Astrocyte (in vitro differentiated cells and primary cell): ENCODE results near the gene ICAM1. TPM values are rescaled to one million over a fixed set of nuclear protein-coding genes. Genes with fewer than 3 reads are reported as not detected.

Experiments used
- DNase-seq: peaks from one replicate; pipeline ENCODE4 v3.0.0-alpha.2; 2010; ENCODE audit warnings: low read depth
- FAIRE-seq: peaks from 2 replicates; lab custom pipeline; 2011; peaks lifted over from hg19 to GRCh38; lab: Jason Lieb, UNC
- H2AFZ ChIP-seq: 2 replicates; pipeline ENCODE4 v1.6.0; 2012; ENCODE audit warnings: low read depth, low read length, inconsistent platforms
- H3K27ac ChIP-seq: 2 replicates; pipeline ENCODE4 v1.5.1; 2011; ENCODE audit warnings: low read depth, low read length, inconsistent platforms
- H3K27me3 ChIP-seq: 2 replicates; pipeline ENCODE4 v1.6.0; 2011; ENCODE audit warnings: low read length, inconsistent platforms; ENCODE audit not compliant: insufficient read depth
- H3K36me3 ChIP-seq: 2 replicates; pipeline ENCODE4 v1.5.1; 2011; ENCODE audit warnings: low read length, inconsistent platforms; ENCODE audit not compliant: insufficient read depth
- H3K4me1 ChIP-seq: 2 replicates; pipeline ENCODE4 v1.5.1; 2011; ENCODE audit warnings: low read length, inconsistent platforms; ENCODE audit not compliant: insufficient read depth
- H3K4me2 ChIP-seq: 2 replicates; pipeline ENCODE4 v1.6.0; 2012; ENCODE audit warnings: low read length, inconsistent platforms
- H3K4me3 ChIP-seq: 2 replicates; pipeline ENCODE4 v1.5.1; 2011; ENCODE audit warnings: low read depth, mild to moderate bottlenecking, low read length, inconsistent platforms; ENCODE audit not compliant: insufficient read depth
- H3K79me2 ChIP-seq: 2 replicates; pipeline ENCODE4 v1.6.0; 2012; ENCODE audit warnings: mild to moderate bottlenecking, low read length, inconsistent platforms; ENCODE audit not compliant: insufficient read depth
- H3K9ac ChIP-seq: 2 replicates; pipeline ENCODE4 v1.6.0; 2012; ENCODE audit warnings: mild to moderate bottlenecking, low read length, inconsistent platforms
- H3K9me3 ChIP-seq: 2 replicates; pipeline ENCODE4 v1.5.1; 2012; ENCODE audit warnings: low read depth, mild to moderate bottlenecking, low read length, inconsistent platforms; ENCODE audit not compliant: insufficient read depth
- H4K20me1 ChIP-seq: 2 replicates; pipeline ENCODE4 v1.6.0; 2012; ENCODE audit warnings: low read length, inconsistent platforms; ENCODE audit not compliant: insufficient read depth
- H3K27ac Mint-ChIP-seq: one replicate; pipeline ENCODE4 v1.8.0; 2021; ENCODE audit warnings: mild to moderate bottlenecking, mixed read lengths; ENCODE audit not compliant: unreplicated experiment
- H3K27me3 Mint-ChIP-seq: one replicate; pipeline ENCODE4 v1.8.0; 2021; ENCODE audit warnings: low read depth, mixed read lengths; ENCODE audit not compliant: unreplicated experiment
- H3K36me3 Mint-ChIP-seq: one replicate; pipeline ENCODE4 v1.8.0; 2021; ENCODE audit warnings: low read depth, mixed read lengths; ENCODE audit not compliant: unreplicated experiment
- H3K4me1 Mint-ChIP-seq: one replicate; pipeline ENCODE4 v1.8.0; 2021; ENCODE audit warnings: low read depth, mixed read lengths; ENCODE audit not compliant: unreplicated experiment
- H3K4me3 Mint-ChIP-seq: one replicate; pipeline ENCODE4 v1.8.0; 2021; ENCODE audit warnings: mild to moderate bottlenecking, moderate library complexity, mixed read lengths; ENCODE audit not compliant: unreplicated experiment
- H3K9me3 Mint-ChIP-seq: one replicate; pipeline ENCODE4 v1.8.0; 2021; ENCODE audit warnings: mild to moderate bottlenecking, mixed read lengths; ENCODE audit not compliant: unreplicated experiment
- CTCF ChIP-seq: IDR thresholded peaks from 2 replicates; pipeline ENCODE4 v1.5.1; 2011; ENCODE audit warnings: low read depth, mild to moderate bottlenecking, inconsistent platforms, low read length, moderate library complexity; ENCODE audit not compliant: insufficient read depth
- EZH2 ChIP-seq: IDR thresholded peaks from 2 replicates; pipeline ENCODE4 v1.6.1; 2012; ENCODE audit warnings: mild to moderate bottlenecking, low read length, inconsistent platforms; ENCODE audit not compliant: insufficient read depth
- total RNA-seq: library from RNA; stranded (reverse); gene quantifications from 2 replicates; pipeline ENCODE4 v1.2.1, GENCODE V29; 2021

ICAM1 gene
- total RNA-seq, 1 donor from 2014 or later = 11.0 TPM

DNA sequence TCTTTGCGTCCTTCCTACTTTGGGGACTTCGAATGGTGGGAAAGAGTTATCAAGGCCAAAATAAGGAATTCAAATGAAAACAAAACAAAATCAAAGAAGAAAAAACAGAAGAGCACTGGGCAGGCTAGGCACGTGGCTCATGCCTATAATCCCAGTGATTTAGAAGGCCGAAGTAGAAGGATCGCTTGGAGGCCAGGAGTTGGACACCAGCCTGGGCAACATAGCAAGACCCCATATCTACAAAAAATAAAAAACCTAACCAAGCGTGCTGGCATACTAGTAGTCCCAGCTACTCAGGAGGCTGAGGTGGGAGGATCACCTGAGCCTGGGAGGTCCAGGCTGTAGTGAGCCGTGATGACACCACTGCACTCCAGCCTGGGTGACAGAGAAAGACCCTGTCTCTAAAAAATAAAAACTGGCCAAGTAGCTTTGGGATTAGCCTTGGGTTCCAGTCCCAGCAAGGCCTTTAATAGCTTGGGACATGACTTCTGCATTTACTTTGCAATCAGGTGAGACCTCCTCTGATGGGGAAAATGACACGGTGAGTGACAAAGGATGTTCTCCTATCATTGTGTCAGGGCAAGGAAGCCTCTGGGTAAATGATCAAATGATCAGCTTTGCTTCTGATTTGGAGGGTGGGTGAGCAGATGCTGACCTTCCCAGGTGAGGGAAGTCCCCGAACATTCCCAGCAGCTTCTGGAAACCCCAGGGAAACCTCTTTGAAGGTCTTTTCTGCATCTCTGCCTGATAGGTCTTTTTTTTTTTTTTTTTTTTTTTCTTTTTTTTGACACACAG is 7.1 kb downstream of the ICAM1 start:
- no peaks in the 10 kb centered on the region for H3K9me3 ChIP-seq
- Mint-ChIP-seq H3K27ac (no peak overlapping the region), H3K4me3 (no peak overlapping the region), H3K36me3 (no peaks in the 10 kb centered on the region), H3K27me3 (peaks cover 23% of the 10 kb centered on the region), H3K4me1 (no peaks in the 10 kb centered on the region), H3K9me3 (no peaks in the 10 kb centered on the region)
- no peaks in the 10 kb centered on the region for H4K20me1 ChIP-seq
- no peaks in the 10 kb centered on the region for H3K4me1 ChIP-seq
- no peak for TF ChIP-seq EZH2
- TF ChIP-seq CTCF = no peak
- DNase-seq (no peak), FAIRE-seq (no peak)
- H3K4me2 ChIP-seq = no peak overlapping the region
- H3K27ac ChIP-seq = no peak overlapping the region
- no peaks in the 10 kb centered on the region for H3K79me2 ChIP-seq
- H3K4me3 ChIP-seq = no peak overlapping the region
- H3K27me3 ChIP-seq = peaks cover 4% of the 10 kb centered on the region
- H2AFZ ChIP-seq = no peak overlapping the region
- no peaks in the 10 kb centered on the region for H3K36me3 ChIP-seq
- H3K9ac ChIP-seq = no peak overlapping the region

DNA sequence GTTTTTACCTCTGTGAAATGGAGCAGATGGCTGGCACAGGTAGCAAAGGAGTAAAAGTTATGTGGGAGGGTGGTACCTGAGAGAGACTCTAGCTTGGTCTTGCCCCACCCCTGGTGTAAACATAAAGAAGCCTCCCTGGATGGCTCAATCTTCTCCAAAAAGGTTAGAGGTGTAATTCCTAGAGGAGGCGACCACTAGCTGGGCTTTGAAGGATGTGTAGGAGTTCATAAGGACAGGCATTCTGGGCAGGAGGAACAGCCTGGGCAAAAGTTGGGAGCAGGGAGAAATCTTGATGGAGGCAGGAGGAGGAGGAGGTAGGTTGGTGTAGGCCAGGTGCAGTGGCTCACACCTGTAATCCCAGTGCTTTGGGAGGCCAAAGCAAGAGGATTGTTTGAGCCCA is 8.0 kb downstream of the ICAM1 start:
- Histone ChIP-seq H3K4me3 (no peak overlapping the region), H3K4me1 (no peaks in the 10 kb centered on the region), H2AFZ (no peak overlapping the region), H3K9ac (no peak overlapping the region), H3K79me2 (no peaks in the 10 kb centered on the region), H3K27me3 (peaks cover 3% of the 10 kb centered on the region), H3K27ac (no peak overlapping the region), H3K9me3 (no peaks in the 10 kb centered on the region), H4K20me1 (no peaks in the 10 kb centered on the region), H3K36me3 (no peaks in the 10 kb centered on the region), H3K4me2 (no peak overlapping the region)
- H3K4me3 Mint-ChIP-seq = no peak overlapping the region
- no peaks in the 10 kb centered on the region for H3K9me3 Mint-ChIP-seq
- H3K27ac Mint-ChIP-seq = no peak overlapping the region
- FAIRE-seq (no peak), DNase-seq (no peak)
- no peak for TF ChIP-seq CTCF
- no peak for TF ChIP-seq EZH2
- H3K27me3 Mint-ChIP-seq = peaks cover 26% of the 10 kb centered on the region
- H3K4me1 Mint-ChIP-seq = no peaks in the 10 kb centered on the region
- no peaks in the 10 kb centered on the region for H3K36me3 Mint-ChIP-seq
